GM23338 (cell line): ENCODE results near the gene SPEM3. TPM values are rescaled to one million over a fixed set of nuclear protein-coding genes. Genes with fewer than 3 reads are reported as not detected.
"Not testable (repeated sequence)": the region's sequence is repeated elsewhere in the genome, so short reads cannot be mapped to it uniquely, and the experiment has no call there.

Experiments
- ATAC-seq: fragments of 200-7000 bp; cut with Tn5 transposase; 3 replicates; pipeline ENCODE4 v1.9.1; 2020
- DNase-seq: peaks from one replicate; pipeline ENCODE4 v3.0.0-alpha.2; 2015; ENCODE audit warnings: low spot score
- H2AFZ ChIP-seq: fragments of 200-600 bp; sonication (generic); 2 replicates; pipeline ENCODE4 v1.8.0; 2016; ENCODE audit warnings: antibody characterized with exemption, mild to moderate bottlenecking, moderate library complexity
- H3F3A ChIP-seq: fragments of 200-600 bp; sonication (generic); replicated peaks from 2 replicates; pipeline ENCODE4 v1.8.0; 2017; ENCODE audit warnings: antibody characterized with exemption, mixed run types, low read depth
- H3K27ac ChIP-seq: fragments of 200-600 bp; sonication (generic); 2 replicates; pipeline ENCODE4 v1.6.1; 2016; ENCODE audit warnings: low read depth
- H3K27me3 ChIP-seq: fragments of 200-600 bp; sonication (generic); 2 replicates; pipeline ENCODE4 v1.8.0; 2016; ENCODE audit warnings: mild to moderate bottlenecking, mixed run types, moderate library complexity; ENCODE audit not compliant: insufficient read depth
- H3K36me3 ChIP-seq: fragments of 200-600 bp; sonication (generic); 2 replicates; pipeline ENCODE4 v1.8.0; 2016; ENCODE audit warnings: mild to moderate bottlenecking; ENCODE audit not compliant: insufficient read depth
- H3K4me1 ChIP-seq: fragments of 200-600 bp; sonication (generic); 2 replicates; pipeline ENCODE4 v1.8.0; 2016; ENCODE audit warnings: mild to moderate bottlenecking, moderate library complexity; ENCODE audit not compliant: insufficient read depth
- H3K4me2 ChIP-seq: fragments of 200-600 bp; sonication (generic); 2 replicates; pipeline ENCODE4 v1.7.1; 2017; ENCODE audit warnings: mixed run types
- H3K4me3 ChIP-seq: fragments of 200-600 bp; sonication (generic); 2 replicates; pipeline ENCODE4 v1.6.1; 2016; ENCODE audit warnings: mixed run types
- H3K79me2 ChIP-seq: fragments of 200-600 bp; sonication (generic); replicated peaks from 2 replicates; pipeline ENCODE4 v1.8.0; 2017; ENCODE audit warnings: mild to moderate bottlenecking; ENCODE audit not compliant: insufficient read depth
- H3K9me2 ChIP-seq: fragments of 200-600 bp; sonication (generic); 2 replicates; pipeline ENCODE4 v1.8.0; 2017; ENCODE audit not compliant: insufficient read depth
- H4K20me1 ChIP-seq: fragments of 200-600 bp; sonication (generic); replicated peaks from 2 replicates; pipeline ENCODE4 v1.8.0; 2017; ENCODE audit warnings: mild to moderate bottlenecking; ENCODE audit not compliant: insufficient read depth
- H3K27ac Mint-ChIP-seq: 2 replicates; pipeline ENCODE4 v1.8.0; 2020; ENCODE audit warnings: inconsistent platforms, mild to moderate bottlenecking, moderate library complexity, mixed read lengths
- H3K27me3 Mint-ChIP-seq: 3 replicates; pipeline ENCODE4 v1.8.0; 2022; ENCODE audit warnings: low read depth, mild to moderate bottlenecking, moderate library complexity, mixed read lengths, inconsistent platforms; ENCODE audit not compliant: insufficient read depth, poor library complexity
- H3K36me3 Mint-ChIP-seq: 3 replicates; pipeline ENCODE4 v1.8.0; 2021; ENCODE audit warnings: low read depth, mild to moderate bottlenecking, inconsistent platforms, moderate library complexity, mixed read lengths
- H3K4me1 Mint-ChIP-seq: 3 replicates; pipeline ENCODE4 v1.8.0; 2020; ENCODE audit warnings: mild to moderate bottlenecking, inconsistent platforms, mixed read lengths
- H3K4me3 Mint-ChIP-seq: 3 replicates; pipeline ENCODE4 v1.8.0; 2021; ENCODE audit warnings: moderate library complexity, mild to moderate bottlenecking, inconsistent platforms, mixed read lengths
- H3K9me3 Mint-ChIP-seq: 3 replicates; pipeline ENCODE4 v1.8.0; 2020; ENCODE audit warnings: moderate library complexity, mild to moderate bottlenecking, inconsistent platforms, mixed read lengths
- CREB1 ChIP-seq: fragments of 250-450 bp; sonication (Bioruptor Pico); IDR thresholded peaks from 2 replicates; pipeline ENCODE4 v1.5.0; 2020; ENCODE audit warnings: low read depth, mild to moderate bottlenecking, moderate library complexity
- EZH2 ChIP-seq: fragments of 200-600 bp; sonication (generic); IDR thresholded peaks from one replicate; pipeline ENCODE4 v1.8.0; 2017; ENCODE audit warnings: antibody characterized with exemption, mild to moderate bottlenecking, low read depth; ENCODE audit not compliant: unreplicated experiment
- JUNB ChIP-seq: IDR thresholded peaks from one replicate; pipeline ENCODE4 v1.6.1; 2016; ENCODE audit warnings: antibody characterized with exemption; ENCODE audit not compliant: unreplicated experiment
- POLR2AphosphoS5 ChIP-seq: IDR thresholded peaks from 2 replicates; pipeline ENCODE4 v1.6.1; 2016; ENCODE audit warnings: antibody characterized with exemption, low read depth
- REST ChIP-seq: IDR thresholded peaks from one replicate; pipeline ENCODE4 v1.6.1; 2018; ENCODE audit warnings: antibody characterized with exemption; ENCODE audit not compliant: unreplicated experiment
- ZNF114 ChIP-seq: fragments of 250-450 bp; sonication (Bioruptor Pico); IDR thresholded peaks from 2 replicates; pipeline ENCODE4 v1.5.0; 2020; ENCODE audit warnings: mild to moderate bottlenecking, moderate library complexity
- ZNF331 ChIP-seq: fragments of 250-450 bp; sonication (Bioruptor Pico); IDR thresholded peaks from 2 replicates; pipeline ENCODE4 v1.5.0; 2020; ENCODE audit warnings: low read depth, mild to moderate bottlenecking, moderate library complexity
- ZNF462 ChIP-seq: fragments of 250-450 bp; sonication (Bioruptor Pico); IDR thresholded peaks from 2 replicates; pipeline ENCODE4 v1.5.0; 2020; ENCODE audit warnings: mild to moderate bottlenecking, moderate library complexity
- polyA plus RNA-seq: library from polyadenylated mRNA; unstranded; fragments of >200 nt; fragmentation: Nextera tagmentation; extraction: Ambion mirVana; gene quantifications from 2 replicates; pipeline ENCODE4 v1.2.1, GENCODE V29; 2016
- total RNA-seq: library from RNA; depleted of rRNA; stranded (reverse); fragments of >200 nt; shearing (Covaris generic); gene quantifications from 2 replicates; pipeline ENCODE4 v1.2.3, GENCODE V29; 2014

The SPEM3 gene
- total and polyA plus RNA-seq, 2 experiments from 2014 or later, result not detected

DNA sequence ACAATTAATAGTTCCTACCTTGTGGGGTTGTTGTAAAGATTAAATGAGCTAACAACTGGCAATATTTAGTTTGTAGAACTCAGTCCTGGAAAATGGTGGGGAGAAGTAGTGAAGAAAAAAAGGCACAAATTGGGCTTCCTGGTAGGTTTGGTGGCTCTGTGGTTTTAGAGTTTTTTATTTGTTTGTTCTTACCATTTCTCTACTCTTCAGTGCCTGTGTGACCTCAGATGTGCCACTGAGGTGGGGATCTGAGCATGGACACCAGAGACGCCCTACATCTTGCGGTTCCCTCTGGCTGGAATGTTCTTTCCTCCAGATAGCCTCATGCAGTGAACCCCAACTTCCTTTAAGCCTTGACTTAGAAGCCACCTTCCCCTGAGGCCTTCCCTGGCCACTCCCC is 43.1 kb downstream of the SPEM3 start (continued):
- TF ChIP-seq ZNF462 (CRISPR knock-in tag), result no peak
- TF ChIP-seq REST, result no peak
- no peak for TF ChIP-seq ZNF114 (CRISPR knock-in tag)
- TF ChIP-seq JUNB, result no peak
- no peak for TF ChIP-seq ZNF331 (CRISPR knock-in tag)
- TF ChIP-seq EZH2, result no peak
- TF ChIP-seq POLR2AphosphoS5, result no peak
- TF ChIP-seq CREB1 (CRISPR knock-in tag), result no peak

DNA sequence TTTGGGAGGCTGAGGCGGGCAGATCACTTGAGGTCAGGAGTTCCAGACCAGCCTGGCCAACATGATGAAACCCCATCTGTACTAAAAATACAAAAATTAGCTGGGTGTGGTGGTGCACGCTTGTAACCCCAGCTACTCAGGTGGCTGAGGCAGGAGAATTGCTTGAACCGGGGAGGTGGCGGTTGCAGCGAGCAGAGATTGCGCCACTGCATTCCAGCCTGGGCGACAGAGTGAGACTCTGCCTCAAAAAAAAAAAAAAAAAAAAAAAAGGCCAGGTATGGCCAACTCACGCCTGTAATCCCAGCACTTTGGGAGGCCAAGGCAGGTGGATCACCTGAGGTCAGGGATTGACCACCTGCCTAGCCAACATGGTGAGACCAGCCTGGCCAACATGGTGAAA is 46.1 kb downstream of the SPEM3 start:
- not testable (repeated sequence) for H3K4me3 ChIP-seq, H3K4me2 ChIP-seq, H3K4me1 ChIP-seq, H3K36me3 Mint-ChIP-seq, H3K27me3 ChIP-seq, H2AFZ ChIP-seq, H3K27ac ChIP-seq, H3K27me3 Mint-ChIP-seq, H3K27ac Mint-ChIP-seq, H3K36me3 ChIP-seq, H4K20me1 ChIP-seq, H3K9me3 Mint-ChIP-seq, DNase-seq, H3F3A ChIP-seq, H3K9me2 ChIP-seq, ATAC-seq, H3K4me3 Mint-ChIP-seq
- H3K79me2 ChIP-seq, result peaks cover 57% of the 10 kb centered on the region
- H3K4me1 Mint-ChIP-seq, result peaks cover 22% of the 10 kb centered on the region
